CD4-positive, alpha-beta T cell treated with Interleukin-17A for 1 hour (primary cell): ENCODE data around the gene NOTCH2.

Experiments used
- DNase-seq: peaks from one replicate; pipeline ENCODE4 v3.0.0-alpha.2; 2020

The NOTCH2 gene

DNA sequence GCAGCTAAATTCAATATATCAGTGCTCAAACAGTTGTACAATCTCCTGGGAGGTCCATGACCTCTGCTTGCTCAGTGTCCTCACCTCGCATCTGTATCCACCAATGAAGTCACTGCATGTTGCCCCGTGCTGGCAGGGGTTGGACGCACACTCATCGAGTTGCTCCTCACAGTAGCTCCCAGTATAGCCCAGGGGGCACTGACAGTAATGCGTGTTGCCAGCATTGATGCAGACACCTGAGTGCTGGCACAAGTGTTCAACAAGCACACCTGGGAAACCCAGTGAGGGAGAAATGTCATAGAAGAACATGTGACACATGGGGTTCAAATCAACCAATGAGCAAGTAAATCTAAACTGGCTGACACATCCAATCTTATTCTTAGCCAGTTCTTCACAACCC is 132.3 kb downstream of the NOTCH2 start:
- no peak for DNase-seq

GRCh38 chr1:119935915-119936314 is 133.5 kb downstream of the NOTCH2 start:
- no peak for DNase-seq

GRCh38 chr1:119935373-119935772 is 134.1 kb downstream of the NOTCH2 start:
- no peak for DNase-seq

GRCh38 chr1:119933397-119933796 is 136.1 kb downstream of the NOTCH2 start:
- no peak for DNase-seq

- no peak for DNase-seq
Observed at GRCh38 chr1:119929643-119930315, 139.7 kb downstream of the NOTCH2 start.

DNA sequence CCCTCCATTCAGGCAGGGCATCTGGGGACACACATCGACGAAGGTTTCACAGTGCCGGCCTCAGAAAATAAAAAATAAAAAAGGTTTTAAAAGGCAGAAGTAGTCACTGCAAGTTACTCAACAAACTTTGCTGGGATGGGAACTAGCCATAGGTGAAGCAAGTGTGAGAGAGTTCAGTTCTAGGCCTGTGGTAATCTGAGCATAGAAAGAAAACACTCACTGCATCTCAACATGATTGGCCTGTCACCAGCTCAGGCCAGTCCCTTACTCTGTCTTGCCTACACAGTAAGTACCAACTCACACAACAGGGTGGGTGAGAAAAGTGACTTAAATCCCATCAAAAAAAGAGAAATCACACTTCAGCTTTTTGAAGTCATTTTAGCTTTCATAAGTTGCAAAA is 142.9 kb downstream of the NOTCH2 start:
- DNase-seq, result no peak

DNA sequence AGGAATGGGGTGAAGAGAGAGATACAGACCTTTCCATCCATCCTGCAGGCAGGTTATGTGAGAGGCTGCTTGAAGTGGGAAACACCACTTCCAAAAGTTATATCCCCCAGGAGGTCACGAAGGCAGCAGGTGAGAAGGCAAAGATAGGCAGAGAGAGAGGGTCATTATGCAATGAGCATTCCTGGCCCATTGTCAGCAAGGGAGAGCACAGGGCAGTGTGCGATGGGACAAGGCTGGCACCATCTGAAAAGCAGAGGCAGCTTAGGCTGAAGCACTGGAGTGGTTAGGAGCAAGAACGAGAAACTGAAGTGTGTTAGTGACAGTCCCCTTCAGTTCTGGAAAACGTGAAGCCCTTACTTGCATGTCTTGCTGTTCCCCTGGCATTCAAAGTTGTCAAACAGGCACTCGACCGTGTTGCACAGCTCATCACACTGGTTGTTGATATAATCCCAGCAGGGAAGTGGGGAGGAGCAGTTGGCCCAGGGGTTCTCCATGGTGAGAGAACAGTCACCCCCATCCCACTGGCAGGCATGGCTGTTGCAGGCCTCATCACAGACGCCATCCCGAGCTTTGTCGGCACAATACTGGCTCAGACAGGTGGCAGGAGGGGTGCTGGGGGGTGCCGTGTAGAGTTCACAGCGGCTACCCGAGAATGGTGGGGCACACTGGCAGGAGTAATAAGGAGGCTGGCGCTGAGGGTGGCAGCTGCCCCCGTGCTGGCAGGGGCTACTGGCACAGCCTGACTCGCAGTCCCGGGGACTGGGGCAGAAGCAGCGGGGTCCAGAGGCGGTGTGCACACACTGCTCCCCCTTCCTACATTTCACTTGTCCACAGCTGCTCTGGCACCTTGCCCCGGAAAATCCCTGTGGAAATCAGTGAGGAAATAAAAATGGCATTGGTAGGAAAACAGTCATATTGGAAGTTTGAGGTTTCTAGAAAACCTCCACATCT is 144.2 kb downstream of the NOTCH2 start:
- no peak for DNase-seq

GRCh38 chr1:119920104-119920968 is 149.1 kb downstream of the NOTCH2 start:
- no peak for DNase-seq

DNA sequence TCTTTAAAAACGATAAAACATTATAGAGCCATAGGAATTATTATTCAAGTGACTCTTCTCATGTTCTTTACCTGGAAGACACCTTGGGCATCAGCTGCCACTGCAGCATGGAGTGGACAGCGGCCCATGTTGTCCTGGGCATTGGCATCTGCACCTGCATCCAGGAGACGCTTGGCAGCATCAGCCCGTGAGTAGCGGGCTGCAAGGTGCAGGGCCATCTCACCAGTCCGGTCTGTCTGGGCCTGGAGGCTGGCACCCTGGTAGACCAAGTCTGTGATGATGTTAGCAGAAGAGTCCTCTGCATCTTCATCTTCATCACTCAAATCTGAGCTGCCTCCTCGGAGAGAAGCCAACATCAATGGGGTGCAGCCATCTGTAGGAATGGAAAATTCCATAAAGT is 150.2 kb downstream of the NOTCH2 start:
- DNase-seq, result no peak

GRCh38 chr1:119918301-119918700 is 151.2 kb downstream of the NOTCH2 start:
- no peak for DNase-seq

DNA sequence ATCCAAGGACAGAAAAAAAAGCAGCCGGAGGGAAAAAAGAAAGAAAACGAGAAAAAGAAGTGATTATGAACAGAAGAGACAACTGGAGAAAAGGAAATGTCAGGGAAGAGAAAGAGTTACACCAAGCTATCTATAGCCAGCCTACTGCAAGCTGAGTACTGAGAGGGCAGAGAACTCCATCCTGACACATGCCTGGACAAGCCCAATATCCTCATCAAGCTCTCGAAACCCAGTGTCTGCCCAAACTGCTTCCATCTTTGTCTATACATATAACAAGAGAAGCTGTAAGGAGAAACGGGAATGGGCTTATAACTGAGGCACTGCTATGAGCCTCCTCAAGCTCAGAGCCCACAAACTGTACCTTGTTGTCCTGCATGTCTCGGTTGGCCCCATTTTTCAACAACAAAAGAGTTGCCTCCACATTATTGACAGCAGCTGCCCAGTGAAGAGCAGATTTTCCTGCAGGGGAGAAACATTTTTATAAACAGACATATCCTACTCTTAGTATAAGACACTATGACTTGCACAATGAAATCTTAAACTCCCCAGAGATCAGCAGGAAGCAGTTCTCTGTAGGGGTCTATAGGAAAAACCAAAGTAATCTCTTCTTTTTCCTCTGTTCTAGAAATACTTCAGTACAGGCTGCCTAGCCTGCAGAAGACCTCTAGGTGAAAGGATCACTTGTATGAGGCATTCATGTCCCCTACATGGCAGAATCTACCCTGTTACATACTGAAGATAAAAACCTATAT is 152.0 kb downstream of the NOTCH2 start:
- DNase-seq, result no peak

DNA sequence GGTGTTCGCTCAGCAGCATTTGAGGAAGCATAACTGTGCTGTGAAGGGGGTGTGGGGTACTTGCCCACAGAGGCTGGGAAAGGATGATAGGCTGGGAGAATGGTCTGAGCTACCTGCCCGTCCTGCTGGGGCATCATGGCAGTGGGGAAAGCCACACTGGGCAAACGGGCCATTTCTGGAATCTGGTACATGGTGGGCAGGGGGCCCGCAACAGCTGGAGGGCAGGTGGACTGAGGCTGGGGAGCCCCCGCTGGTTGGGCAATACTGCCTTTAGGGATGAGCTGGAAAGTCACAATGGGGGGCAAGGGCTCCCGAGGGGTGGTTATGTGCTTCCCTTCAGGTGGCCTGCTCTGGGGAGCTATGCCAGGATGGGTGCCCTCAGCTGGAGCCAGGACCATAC is 153.9 kb downstream of the NOTCH2 start:
- DNase-seq, result no peak

DNA sequence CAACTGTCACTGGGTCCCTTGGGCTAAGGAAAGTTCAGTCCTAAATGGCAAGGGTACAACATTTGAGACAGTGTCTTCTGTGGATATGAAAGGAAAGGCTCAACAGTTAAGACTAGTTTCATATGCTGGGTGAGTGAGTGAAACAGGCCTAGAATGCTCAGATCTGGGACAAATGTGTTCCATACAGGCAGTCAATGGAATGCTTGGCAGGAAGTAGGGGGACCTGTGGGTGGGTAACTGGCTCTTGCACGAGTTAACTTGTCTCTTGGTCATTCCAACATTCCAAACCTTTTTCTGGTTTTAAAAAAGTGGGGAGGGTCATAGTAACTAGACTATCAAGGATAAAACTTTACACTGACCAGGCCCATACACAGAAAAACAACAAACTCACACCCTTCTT is 155.4 kb downstream of the NOTCH2 start:
- DNase-seq, result no peak

DNA sequence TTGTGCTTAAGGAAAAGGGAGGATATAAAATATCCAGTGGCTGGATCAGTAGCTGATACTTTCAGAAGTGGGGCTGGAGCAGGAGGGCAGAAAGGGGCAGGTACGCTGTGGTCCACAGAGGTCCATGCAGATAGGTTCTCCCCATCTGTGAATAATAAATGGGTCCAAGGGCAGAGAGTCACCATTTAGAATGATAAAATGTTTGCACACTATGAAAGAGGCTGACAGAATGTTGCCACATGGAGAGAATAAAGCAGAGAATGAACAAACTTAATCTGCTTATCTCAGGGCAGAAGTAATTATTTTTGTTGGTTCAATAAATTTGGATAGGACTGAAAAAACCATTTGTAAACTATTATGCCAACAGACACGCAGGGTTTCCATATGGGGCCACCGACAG is 156.5 kb downstream of the NOTCH2 start:
- no peak for DNase-seq

DNA sequence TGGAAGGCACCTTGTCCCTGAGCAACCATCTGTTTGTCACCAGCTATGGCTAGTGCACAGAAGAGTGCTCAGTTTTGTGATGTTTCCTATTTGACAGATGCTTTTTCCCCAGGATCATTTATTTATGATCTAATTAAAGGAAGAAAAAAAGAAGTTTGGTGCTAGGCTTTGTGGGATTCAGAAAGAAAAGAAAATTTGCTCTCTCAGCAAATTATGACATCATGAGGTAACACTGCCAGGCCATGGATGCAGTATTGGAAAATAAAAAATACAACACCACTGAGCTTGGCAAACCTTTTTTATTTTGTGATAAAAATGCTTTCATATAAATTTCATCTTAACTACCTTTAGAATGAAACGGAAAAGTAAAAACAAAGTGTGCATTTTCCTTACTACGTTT is 157.7 kb downstream of the NOTCH2 start:
- no peak for DNase-seq

DNA sequence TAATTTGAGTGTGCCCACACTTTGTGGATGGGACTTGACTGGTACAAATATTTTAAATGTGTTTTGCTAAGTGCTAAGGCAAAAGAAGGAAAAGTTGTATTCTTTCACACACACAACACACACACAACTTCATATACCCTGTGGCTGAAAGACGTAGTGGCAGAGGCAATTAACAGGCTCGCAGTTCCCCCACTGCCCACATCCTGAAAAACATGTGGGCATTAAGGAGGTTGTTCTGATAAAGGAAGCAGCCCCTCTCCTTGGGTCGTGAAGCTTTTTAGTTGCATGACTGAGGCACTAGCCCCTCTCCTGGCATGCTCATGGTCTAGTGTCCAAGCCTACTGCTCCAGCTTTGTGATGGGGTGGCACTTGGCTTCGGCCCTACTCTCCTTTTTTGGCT is 158.8 kb downstream of the NOTCH2 start:
- no peak for DNase-seq

DNA sequence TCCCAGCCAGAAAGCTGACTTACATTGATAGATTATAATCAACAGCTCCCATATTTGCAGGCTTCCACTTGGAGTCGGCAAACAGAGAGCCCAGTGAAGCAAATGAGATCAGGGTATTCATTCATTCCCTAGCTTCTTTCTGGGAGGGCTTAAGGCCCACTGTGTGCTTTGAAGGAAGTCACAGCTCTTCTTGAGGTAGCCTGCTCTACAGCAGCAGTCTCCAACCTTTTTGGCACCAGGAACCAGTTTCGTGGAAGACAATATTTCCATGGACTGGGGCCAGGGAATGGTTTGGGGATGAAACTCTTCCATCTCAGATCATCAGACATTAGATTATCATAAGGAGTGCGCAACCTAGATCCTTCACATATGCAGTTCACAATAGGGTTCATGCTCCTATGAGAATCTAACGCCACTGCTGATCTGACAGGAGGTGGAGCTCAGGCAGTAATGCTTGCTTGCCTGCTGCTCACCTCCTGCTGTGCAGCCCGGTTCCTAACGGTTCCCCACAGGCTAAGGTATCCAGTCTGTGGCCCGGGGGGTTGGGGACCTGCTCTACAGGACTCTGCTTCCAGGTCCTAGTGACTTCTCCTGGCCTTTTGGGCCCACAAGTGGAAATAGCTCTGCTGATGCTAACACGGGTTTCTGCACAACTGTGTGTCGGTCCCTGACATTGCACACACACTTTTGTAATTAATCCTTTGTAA is 159.4 kb downstream of the NOTCH2 start:
- no peak for DNase-seq

DNA sequence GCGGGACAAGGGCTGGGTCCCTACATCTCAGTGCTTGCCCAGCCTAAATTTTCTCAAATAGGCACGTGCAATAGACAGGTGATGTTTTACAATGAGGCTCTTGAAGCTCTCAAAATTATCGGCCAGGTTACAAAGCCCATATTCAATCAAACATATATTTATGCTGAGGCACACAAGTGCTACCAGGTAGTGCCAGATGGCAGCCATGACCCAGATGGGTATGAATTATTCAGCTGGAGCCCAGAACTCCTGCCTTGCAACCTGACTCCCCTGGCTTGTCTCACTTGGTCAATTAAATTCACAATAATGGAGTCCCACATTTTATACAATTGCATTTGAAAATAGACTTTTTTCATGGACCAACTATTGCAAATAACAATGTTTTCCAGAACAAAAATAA is 160.8 kb downstream of the NOTCH2 start:
- DNase-seq, result no peak

DNA sequence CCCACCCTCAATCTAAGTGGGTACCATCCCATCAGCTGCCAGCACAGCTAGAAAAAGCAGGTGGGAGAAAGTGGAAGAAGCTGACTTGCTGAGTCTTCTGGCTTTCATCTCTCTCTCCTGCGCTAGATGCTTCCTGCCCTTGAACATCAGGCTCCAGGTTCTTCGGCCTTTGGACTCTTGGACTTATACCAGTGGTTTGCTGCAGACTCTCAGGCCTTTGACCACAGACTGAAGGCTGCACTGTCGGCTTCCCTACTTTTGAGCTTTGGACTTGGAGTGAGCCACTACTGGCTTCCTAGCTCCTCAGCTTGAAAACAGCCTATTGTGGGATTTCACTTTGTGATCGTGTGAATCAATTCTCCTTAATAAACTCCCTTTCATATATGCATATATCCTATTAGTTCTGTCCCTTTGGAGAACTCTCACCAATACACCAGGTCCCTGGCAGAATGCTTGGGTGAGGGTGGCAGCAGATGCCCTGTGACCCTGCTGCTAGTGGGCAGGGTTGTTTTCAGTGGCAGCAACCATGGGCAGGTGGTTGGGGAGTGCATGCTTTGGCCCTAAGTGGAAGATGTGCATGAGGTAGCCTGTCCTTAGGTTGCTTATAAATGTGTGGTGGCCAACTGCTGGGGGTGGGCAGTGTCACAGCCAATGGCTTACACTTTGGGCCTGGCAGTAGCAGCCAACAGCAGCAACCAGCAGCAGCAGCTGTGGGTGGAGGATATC is 162.4 kb downstream of the NOTCH2 start:
- no peak for DNase-seq

DNA sequence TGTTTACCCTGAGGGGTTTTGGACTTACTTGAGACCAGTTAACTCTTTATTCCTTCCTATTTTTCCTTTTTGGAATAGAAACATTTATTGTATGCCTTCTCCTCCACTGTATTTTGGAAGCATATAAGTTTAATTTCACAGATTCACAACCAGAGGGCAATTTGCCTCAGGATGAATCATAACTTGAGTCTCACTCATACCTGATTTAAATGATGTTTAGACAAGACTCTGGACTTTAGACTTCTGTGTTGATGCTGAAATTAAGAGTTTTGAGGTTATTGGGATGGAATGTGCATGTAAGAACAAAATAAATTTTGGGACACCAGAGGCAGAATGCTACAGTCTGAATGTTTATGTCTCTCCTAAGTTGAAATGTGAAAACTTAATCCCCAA is 166.0 kb downstream of the NOTCH2 start:
- DNase-seq, result no peak

GRCh38 chr1:119902775-119903442 is 166.6 kb downstream of the NOTCH2 start:
- DNase-seq, result no peak
